Right renal pelvis (tissue), 4 donors: ENCODE data around the gene CDH13. TPM values are rescaled to one million over a fixed set of nuclear protein-coding genes. Genes with fewer than 3 reads are reported as not detected.

ENCODE experiments used
- DNase-seq, 4 donors: peaks; one replicate each; pipeline ENCODE4 v3.0.0-alpha.2; 2013; ENCODE audit warnings: low read depth in 4 of 4, low spot score in 3 of 4, missing footprints in 1 of 4
- polyA plus RNA-seq, 4 donors: library from polyadenylated mRNA; unstranded; fragments of 120-200 nt; gene quantifications; one replicate each; pipeline ENCODE4 v1.2.1, GENCODE V29; 2013; ENCODE audit not compliant: insufficient read length in 4 of 4

CDH13 gene
- polyA plus RNA-seq, 4 donors: 10.1 to 16.5 (median 13.4) TPM

GRCh38 chr16:82830944-82831343 is 204.2 kb downstream of the CDH13 start:
- DNase-seq: no peak

DNA sequence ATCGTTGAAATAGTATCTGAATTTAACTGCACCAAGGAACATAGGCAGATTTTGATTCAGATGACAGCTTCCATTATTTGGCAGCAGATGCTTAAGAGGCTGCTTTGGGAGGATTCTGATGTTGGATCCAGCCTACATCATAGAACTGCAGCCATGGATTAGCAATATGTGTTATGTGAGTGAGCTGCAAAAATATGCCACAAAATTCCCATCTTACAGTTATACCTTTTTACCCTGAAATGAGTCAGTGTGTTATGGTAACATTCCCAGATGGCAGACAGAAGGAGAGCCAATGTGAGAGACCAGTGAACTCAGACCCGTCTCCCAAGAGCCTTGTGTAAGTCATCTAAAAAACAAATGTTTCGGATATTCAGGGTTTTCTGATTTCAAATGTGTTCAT is 206.1 kb downstream of the CDH13 start:
- DNase-seq: no peak

- DNase-seq: no peak
These were observed 206.7 kb downstream of the CDH13 start for GRCh38 chr16:82833378-82833993.

DNA sequence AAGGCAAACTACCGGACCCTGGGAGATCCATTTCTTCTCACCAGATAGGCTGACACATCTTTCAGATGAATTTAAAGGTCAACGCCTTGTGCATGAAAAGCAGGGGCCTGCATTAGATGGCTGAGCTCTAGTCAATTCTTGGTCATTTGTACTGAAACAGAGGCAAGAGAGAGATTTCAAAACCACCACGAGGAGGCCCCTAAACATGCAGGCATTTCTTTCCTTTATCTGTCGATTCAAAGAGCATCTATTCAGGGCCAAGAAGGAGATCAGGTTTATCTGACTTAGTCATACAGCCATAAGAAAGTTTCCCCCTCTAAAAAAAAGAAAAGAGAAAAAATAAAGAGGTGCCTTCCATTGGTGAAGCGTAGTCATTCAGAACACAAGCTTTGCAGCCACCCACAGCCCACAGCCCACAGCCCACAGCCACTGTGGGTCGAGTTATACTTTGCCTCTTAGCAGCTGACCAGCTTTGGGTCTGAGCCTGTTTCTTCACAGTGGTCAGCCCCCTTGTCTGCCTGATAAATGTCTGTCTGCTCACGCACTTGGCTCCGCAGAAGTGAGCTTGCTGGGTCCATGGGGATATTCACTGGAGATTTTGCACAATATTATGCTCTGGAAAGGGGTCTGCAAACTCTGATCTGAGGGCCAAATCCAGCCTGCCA is 207.5 kb downstream of the CDH13 start:
- no peak for DNase-seq

DNA sequence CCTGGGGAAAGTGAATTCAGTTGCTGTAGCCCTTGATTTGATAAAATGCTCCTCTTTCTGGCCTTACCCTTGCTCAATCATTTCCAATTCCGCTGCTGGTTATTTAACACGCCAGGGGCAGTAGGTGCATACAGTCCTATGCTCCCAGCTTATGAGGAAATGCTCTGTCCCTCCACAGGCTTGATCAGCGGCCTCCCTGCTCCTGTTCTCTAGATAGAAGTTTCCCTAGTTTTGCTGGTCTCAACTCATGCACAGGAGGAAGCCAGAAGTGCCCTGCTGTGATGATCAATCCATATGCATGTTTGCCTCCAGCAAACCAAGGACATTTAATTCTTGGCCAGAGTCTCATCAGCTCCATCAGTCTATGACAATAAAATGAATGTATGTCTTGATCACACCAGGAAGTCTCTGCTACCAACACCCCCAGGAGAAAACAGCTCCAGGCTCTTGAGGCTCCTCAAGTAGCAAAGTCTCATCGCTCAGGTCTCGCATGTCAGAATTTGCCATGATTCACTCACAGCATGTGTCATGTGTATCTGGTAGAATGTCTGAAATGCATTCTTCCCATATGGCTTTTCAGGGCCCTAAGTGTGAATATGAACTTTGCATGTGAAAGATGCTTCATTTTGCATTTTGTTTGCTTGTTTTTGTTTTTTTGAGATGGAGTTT is 208.9 kb downstream of the CDH13 start:
- DNase-seq: no peak

- DNase-seq: no peak
These were observed 214.3 kb downstream of the CDH13 start for GRCh38 chr16:82841108-82841507.

DNA sequence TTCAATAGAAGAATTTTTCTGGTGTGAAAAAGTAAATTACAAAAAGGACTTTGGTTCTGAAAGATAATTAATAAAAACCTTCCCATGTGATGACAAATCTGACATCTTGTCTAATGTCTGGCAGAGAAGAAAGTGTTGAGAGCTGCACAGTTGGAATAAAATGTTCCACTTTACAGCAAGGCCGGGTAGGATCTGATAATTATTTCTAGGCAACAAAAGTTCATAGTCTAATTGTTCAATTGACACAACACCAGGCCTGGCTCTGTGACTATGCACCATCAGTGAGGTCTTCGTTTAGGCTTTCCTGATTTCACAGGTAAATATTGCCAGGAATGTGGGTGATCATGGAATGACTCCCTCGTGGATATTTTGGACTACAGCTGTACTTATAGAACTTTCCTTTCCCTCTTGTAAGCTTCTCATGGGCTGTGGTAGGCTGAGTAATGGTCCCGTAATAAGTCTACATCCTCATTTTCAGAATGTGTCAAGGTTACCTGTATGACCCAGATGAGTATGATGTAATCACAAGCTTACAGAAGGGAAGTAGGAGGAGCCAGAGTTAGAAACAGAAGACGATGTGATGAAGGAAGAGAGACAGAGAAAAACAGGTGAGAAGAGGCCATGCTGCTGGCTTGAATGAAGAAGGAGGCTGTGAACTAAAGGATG is 217.0 kb downstream of the CDH13 start:
- DNase-seq: no peak

DNA sequence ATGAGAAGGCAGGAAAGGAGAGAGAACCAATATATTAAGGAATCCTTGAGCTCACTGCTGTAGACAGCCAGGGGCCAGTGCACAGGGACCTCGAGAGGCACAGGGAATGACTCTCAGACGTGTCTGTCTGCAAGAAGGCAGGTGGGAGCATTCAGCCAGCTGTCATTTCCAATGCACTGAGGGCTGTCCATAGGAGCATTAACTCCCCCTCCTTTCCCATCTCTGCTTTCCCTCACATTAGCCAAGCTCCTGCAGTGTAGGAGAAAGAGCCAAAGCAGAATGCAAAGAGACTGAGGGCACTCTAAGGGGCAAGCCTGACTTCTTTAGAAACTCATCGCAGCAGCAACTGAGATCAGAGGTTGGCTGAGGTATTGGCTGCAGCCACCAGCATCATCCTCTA is 218.3 kb downstream of the CDH13 start:
- DNase-seq: peak in 3 of 4 donors; percentile 9 to 25 (median 20)

DNA sequence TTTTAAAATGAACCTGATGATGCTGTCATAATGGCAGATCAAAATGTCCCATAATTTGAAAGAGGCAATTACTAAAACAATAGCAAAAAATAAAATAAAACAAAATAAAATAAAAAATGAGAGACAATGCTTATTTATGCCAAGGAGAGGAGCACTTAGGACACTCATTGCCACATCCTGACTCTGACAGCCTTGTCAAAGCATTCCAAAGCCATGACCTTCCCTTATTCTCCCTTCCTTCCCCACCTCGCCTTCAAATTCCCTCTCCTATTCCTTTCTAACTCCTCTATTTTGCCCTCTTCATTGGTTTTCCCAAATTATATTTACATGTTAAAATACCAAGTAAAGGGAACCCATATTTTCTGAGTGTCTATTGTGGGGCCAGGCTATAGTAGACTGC is 220.0 kb downstream of the CDH13 start:
- no peak for DNase-seq

DNA sequence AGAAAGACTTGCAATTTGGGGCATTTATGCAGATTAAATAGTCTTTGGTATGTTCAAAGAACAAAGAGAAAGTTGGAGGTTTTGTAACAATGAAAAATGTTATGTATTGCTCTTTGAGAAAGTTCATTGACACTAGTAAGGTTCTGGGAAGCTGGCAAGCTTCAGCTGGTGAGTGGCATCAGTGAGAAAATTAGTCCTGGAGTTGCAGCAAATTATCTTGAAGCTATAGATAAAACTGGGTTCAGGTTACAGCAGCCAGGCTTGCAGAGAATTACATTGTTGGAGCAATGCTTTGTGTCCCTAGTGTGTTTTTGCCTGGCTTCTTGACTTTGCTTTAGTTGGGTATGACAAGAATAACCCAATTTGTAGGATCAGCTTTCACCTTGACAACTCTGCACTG is 221.2 kb downstream of the CDH13 start:
- no peak for DNase-seq

DNA sequence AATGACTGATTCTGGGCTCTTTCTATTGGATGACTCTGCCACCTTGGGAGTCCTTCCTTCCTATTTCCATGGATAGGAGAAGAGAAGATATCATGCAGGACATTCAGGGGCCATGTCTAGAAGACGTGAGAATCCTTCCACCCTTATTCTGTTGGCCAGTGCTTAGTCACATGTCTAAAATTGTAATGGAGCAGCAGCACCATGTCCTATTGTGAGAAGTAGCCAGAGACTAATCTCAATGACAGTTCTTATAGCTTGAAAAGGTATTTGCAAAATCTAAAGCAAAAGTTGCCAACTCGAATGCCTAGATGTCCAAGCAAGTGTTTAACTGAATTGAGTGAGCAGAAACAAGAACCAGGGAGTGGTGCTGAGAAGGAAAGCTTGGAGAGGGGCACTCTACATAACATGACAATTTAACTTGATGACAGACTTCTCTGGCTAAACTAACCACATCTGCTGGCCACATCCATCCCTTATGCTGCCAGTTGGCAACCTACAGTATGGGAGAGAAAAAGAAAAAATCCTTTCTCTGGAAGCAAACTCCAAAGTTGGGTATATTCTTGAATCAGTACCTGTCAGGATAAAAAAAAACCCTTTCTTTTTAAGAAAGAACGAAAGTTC is 225.7 kb downstream of the CDH13 start:
- no peak for DNase-seq

DNA sequence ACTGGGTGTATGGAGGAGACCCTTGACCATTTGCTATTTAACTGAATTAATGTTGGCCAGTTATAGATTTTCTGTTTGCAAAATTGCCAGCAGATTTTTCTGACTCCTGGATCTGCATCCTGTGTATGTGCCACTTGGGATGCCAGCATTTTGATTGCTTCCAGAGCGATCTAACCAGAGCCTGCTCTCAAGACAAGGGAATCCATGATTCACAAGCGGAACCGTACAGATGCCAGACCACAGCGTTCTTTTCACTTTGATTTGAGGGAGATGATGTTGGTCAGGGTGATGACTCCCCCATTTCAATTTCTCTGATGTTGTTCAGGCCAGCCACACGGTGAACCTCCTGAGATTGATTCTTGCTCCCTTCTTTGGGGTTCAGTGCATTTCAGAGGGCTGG is 228.7 kb downstream of the CDH13 start:
- DNase-seq: no peak

- no peak for DNase-seq
These were observed 231.1 kb downstream of the CDH13 start for GRCh38 chr16:82857693-82858365.

DNA sequence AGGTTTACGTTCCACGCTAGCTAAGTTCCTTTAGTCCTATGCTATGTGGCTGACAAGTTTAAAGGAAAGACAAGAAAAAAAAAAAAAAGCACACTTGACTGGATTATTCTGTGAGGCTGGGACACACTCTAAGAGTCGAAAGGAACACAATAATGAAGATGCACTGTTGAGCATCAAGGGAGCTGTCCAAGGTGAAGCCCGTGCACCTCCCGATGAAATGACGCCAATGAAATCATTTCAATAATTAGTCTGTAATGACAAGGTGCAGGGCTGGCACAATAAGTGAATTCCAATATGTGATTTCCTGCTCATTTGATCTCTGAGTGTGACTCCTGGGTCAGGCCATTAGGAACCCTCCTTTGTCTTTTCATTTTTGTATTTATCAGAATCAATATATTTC is 232.9 kb downstream of the CDH13 start:
- DNase-seq: no peak

DNA sequence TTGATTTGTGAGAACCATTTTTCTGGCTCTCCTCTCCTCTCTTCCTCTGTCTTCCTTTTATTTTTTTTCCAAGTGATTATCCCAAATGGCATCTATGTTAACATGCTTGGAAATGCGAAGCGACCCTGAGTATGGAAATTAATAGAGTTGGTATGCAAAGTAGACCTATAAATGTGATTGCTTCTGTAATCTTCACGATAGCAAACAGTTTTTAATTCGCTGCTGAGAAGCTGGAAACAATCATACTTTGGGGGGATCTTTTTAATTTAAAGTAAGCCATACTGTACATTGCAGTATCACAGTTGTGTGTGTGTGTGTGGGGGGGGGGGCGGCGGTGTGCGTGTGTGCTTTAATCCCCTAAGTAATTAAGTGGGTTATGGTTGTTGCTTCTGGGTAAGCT is 233.3 kb downstream of the CDH13 start:
- DNase-seq: no peak

GRCh38 chr16:82862057-82862456 is 235.3 kb downstream of the CDH13 start:
- DNase-seq: no peak

- DNase-seq: no peak
These were observed 237.7 kb downstream of the CDH13 start for GRCh38 chr16:82864332-82865040.

- DNase-seq: no peak
These were observed 238.6 kb downstream of the CDH13 start for GRCh38 chr16:82865412-82865811.

GRCh38 chr16:82867485-82867884 is 240.7 kb downstream of the CDH13 start:
- no peak for DNase-seq

DNA sequence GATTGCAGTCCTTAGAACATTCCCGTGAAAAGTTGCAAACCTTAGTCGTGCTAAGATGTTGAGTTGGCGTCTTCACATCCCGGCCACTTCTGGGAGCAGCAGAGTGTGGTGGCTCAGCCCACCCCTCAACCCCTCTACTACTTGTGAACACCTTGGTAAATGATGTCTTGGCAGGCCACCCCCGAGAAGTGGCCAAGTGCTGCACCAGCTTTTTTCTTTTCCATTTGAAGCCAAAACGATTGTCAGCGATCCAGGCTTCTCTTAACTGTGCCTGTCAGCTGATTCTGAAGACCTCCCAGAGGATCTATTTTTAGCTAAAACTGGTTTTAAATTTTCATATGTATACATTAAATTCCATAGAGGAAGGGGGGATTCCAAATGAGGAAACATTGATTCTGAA is 247.5 kb downstream of the CDH13 start:
- DNase-seq: no peak
